Measurements from ENCODE around the gene FGF12. TPM values are rescaled to one million over a fixed set of nuclear protein-coding genes. Genes with fewer than 3 reads are reported as not detected.

The FGF12 gene
- total RNA-seq, 1 donor from 2014 or later: 3.2 TPM

- H3K9me3 ChIP-seq: no peaks in the 10 kb centered on the region
- H3K36me3 ChIP-seq: no peaks in the 10 kb centered on the region
- no peaks in the 10 kb centered on the region for H3K27me3 ChIP-seq
- no peak for DNase-seq
- H3K4me3 ChIP-seq: no peak overlapping the region
- no peak for TF ChIP-seq CTCF (IDR thresholded peaks at IDR 0.05)
- no peak for ATAC-seq
- intact Hi-C loops (cut with DNase I): no loop called here
- no peak overlapping the region for H3K27ac ChIP-seq
- H3K4me1 ChIP-seq: no peaks in the 10 kb centered on the region
Observed at GRCh38 chr3:192652727-192653126, 74.6 kb downstream of the FGF12 start.

- Histone ChIP-seq H3K27ac (no peak overlapping the region), H3K36me3 (no peaks in the 10 kb centered on the region), H3K9me3 (no peaks in the 10 kb centered on the region), H3K4me3 (no peak overlapping the region), H3K27me3 (no peaks in the 10 kb centered on the region), H3K4me1 (no peaks in the 10 kb centered on the region)
- no peak for DNase-seq
- no peak for TF ChIP-seq CTCF (IDR thresholded peaks at IDR 0.05)
- ATAC-seq: no peak
- intact Hi-C loops (cut with DNase I): no loop called here
Observed at GRCh38 chr3:192651836-192652512, 75.4 kb downstream of the FGF12 start.

GRCh38 chr3:192645437-192645836 is 81.9 kb downstream of the FGF12 start:
- Histone ChIP-seq H3K27me3 (no peaks in the 10 kb centered on the region), H3K36me3 (no peaks in the 10 kb centered on the region), H3K27ac (no peak overlapping the region), H3K4me3 (no peak overlapping the region), H3K9me3 (no peaks in the 10 kb centered on the region), H3K4me1 (no peaks in the 10 kb centered on the region)
- no peak for TF ChIP-seq CTCF (IDR thresholded peaks at IDR 0.05)
- ATAC-seq: no peak
- no peak for DNase-seq
- intact Hi-C loops (cut with DNase I): no loop called here

- TF ChIP-seq CTCF (IDR thresholded peaks at IDR 0.05): no peak
- Histone ChIP-seq H3K4me3 (no peak overlapping the region), H3K4me1 (no peaks in the 10 kb centered on the region), H3K9me3 (no peaks in the 10 kb centered on the region), H3K36me3 (no peaks in the 10 kb centered on the region), H3K27ac (no peak overlapping the region), H3K27me3 (no peaks in the 10 kb centered on the region)
- no peak for DNase-seq
- no peak for ATAC-seq
- intact Hi-C loops (cut with DNase I): no loop called here
Observed at GRCh38 chr3:192642651-192643050, 84.7 kb downstream of the FGF12 start.

- Histone ChIP-seq H3K36me3 (no peaks in the 10 kb centered on the region), H3K4me1 (no peaks in the 10 kb centered on the region), H3K4me3 (no peak overlapping the region), H3K27me3 (no peaks in the 10 kb centered on the region), H3K27ac (no peak overlapping the region), H3K9me3 (no peaks in the 10 kb centered on the region)
- intact Hi-C loops (cut with DNase I): no loop called here
- DNase-seq (no peak), ATAC-seq (no peak)
- no peak for TF ChIP-seq CTCF (IDR thresholded peaks at IDR 0.05)
Observed at GRCh38 chr3:192641919-192642318, 85.4 kb downstream of the FGF12 start.

GRCh38 chr3:192639987-192640386 is 87.4 kb downstream of the FGF12 start:
- ATAC-seq (no peak), DNase-seq (no peak)
- intact Hi-C loops (cut with DNase I): no loop called here
- H3K36me3 ChIP-seq: no peaks in the 10 kb centered on the region
- no peak overlapping the region for H3K4me3 ChIP-seq
- TF ChIP-seq CTCF (IDR thresholded peaks at IDR 0.05): no peak
- H3K27ac ChIP-seq: no peak overlapping the region
- no peaks in the 10 kb centered on the region for H3K27me3 ChIP-seq
- no peaks in the 10 kb centered on the region for H3K9me3 ChIP-seq
- H3K4me1 ChIP-seq: no peaks in the 10 kb centered on the region
